OCI-LY3 (cell line): Measurements from ENCODE around the gene F10.
A peak's percentile ranks its signal among the peaks of the same experiment; 100 is the strongest.

ENCODE experiments used
- H2AFZ ChIP-seq: fragments of 200-600, 300-600 bp; shearing (Covaris generic); 2 replicates; pipeline ENCODE4 v1.6.0; 2014; ENCODE audit warnings: antibody characterized with exemption, low read depth, low read length
- H3K27ac ChIP-seq: fragments of 200-600, 300-600 bp; sonication (generic); 2 replicates; pipeline ENCODE4 v1.5.1; 2014; ENCODE audit warnings: mild to moderate bottlenecking, low read length, moderate library complexity, mixed read lengths
- H3K27me3 ChIP-seq: fragments of 200-600, 300-600 bp; sonication (generic); 2 replicates; pipeline ENCODE4 v1.6.1; 2014; ENCODE audit warnings: low read depth, low read length, mixed read lengths
- H3K36me3 ChIP-seq: fragments of 200-600, 300-600 bp; sonication (generic); replicated peaks from 2 replicates; pipeline ENCODE3; 2014; ENCODE audit warnings: low read depth, low read length, mixed read lengths
- H3K4me1 ChIP-seq: fragments of 300-600, 200-600 bp; sonication (generic); 2 replicates; pipeline ENCODE4 v1.6.1; 2014; ENCODE audit warnings: low read length, mixed read lengths
- H3K4me2 ChIP-seq: fragments of 200-600, 300-600 bp; sonication (generic); 2 replicates; pipeline ENCODE4 v1.6.1; 2014; ENCODE audit warnings: low read length, mixed read lengths
- H3K4me3 ChIP-seq: fragments of 300-600, 200-600 bp; sonication (generic); 2 replicates; pipeline ENCODE4 v1.5.1; 2014; ENCODE audit warnings: antibody characterized with exemption, mild to moderate bottlenecking, low read length, moderate library complexity
- H3K79me2 ChIP-seq: fragments of 300-600, 200-600 bp; shearing (Covaris generic); 2 replicates; pipeline ENCODE4 v1.6.1; 2014; ENCODE audit warnings: mild to moderate bottlenecking, low read length, mixed read lengths
- H3K9ac ChIP-seq: fragments of 300-600, 200-600 bp; shearing (Covaris generic); 2 replicates; pipeline ENCODE4 v1.6.0; 2014; ENCODE audit warnings: mild to moderate bottlenecking, low read length, moderate library complexity
- H3K9me3 ChIP-seq: fragments of 200-600, 300-600 bp; shearing (Covaris generic); 2 replicates; pipeline ENCODE4 v1.6.1; 2014; ENCODE audit warnings: low read length, mixed read lengths; ENCODE audit not compliant: insufficient read depth
- H4K20me1 ChIP-seq: fragments of 200-600, 300-600 bp; sonication (generic); 2 replicates; pipeline ENCODE4 v1.6.1; 2016; ENCODE audit warnings: low read length, mixed read lengths; ENCODE audit not compliant: insufficient read depth
- CTCF ChIP-seq: fragments of 200-600, 300-600 bp; sonication (generic); IDR thresholded peaks from 2 replicates; pipeline ENCODE4 v1.5.1; 2014; ENCODE audit warnings: antibody characterized with exemption, low read length, low read depth
- EZH2phosphoT487 ChIP-seq: fragments of 200-600 bp; shearing (Covaris generic); IDR thresholded peaks from 2 replicates; pipeline ENCODE4 v1.6.1; 2018; ENCODE audit warnings: antibody characterized with exemption, mixed run types, low read depth

Gene F10

GRCh38 chr13:113151745-113152690 lies 29.4 kb downstream of the F10 start:
- Histone ChIP-seq H3K79me2 (no peaks in the 10 kb centered on the region), H4K20me1 (no peaks in the 10 kb centered on the region), H3K36me3 (no peaks in the 10 kb centered on the region), H3K9me3 (0 out of 2 replicates have a peak, but pooled peaks cover 11% of the 10 kb centered on the region), H2AFZ (no peak overlapping the region), H3K4me1 (peaks cover 6% of the 10 kb centered on the region), H3K4me2 (no peak overlapping the region), H3K9ac (no peak overlapping the region), H3K27ac (no peak overlapping the region), H3K4me3 (no peak overlapping the region), H3K27me3 (peaks cover 7% of the 10 kb centered on the region; the same call in 1 of the 2 replicates)
- no peak for TF ChIP-seq EZH2phosphoT487
- no peak for TF ChIP-seq CTCF

- TF ChIP-seq CTCF (no peak), EZH2phosphoT487 (no peak)
- Histone ChIP-seq H3K4me2 (no peak overlapping the region), H3K27me3 (peaks cover 9% of the 10 kb centered on the region), H3K4me3 (no peak overlapping the region), H3K9ac (no peak overlapping the region), H3K4me1 (peaks cover 6% of the 10 kb centered on the region), H3K27ac (no peak overlapping the region), H2AFZ (no peak overlapping the region), H3K79me2 (no peaks in the 10 kb centered on the region), H4K20me1 (no peaks in the 10 kb centered on the region), H3K9me3 (0 out of 2 replicates have a peak, but pooled peaks cover 11% of the 10 kb centered on the region), H3K36me3 (no peaks in the 10 kb centered on the region)
Observed at GRCh38 chr13:113152691-113152983, 30.0 kb downstream of the F10 start.

- H2AFZ ChIP-seq, result no peak overlapping the region; the same call in 1 of the 2 replicates
- no peaks in the 10 kb centered on the region for H3K79me2 ChIP-seq
- H3K27me3 ChIP-seq, result peaks cover 9% of the 10 kb centered on the region
- peak overlapping the region; percentile 73 for H3K4me3 ChIP-seq
- peaks cover 6% of the 10 kb centered on the region for H3K4me1 ChIP-seq
- peak overlapping the region; percentile 89 for H3K4me2 ChIP-seq
- no peak for TF ChIP-seq EZH2phosphoT487
- TF ChIP-seq CTCF, result no peak
- no peak overlapping the region for H3K27ac ChIP-seq
- H3K36me3 ChIP-seq, result no peaks in the 10 kb centered on the region
- peak overlapping the region; percentile 23; the same call in 1 of the 2 replicates for H3K9ac ChIP-seq
- H3K9me3 ChIP-seq, result 0 out of 2 replicates have a peak, but pooled peaks cover 11% of the 10 kb centered on the region
- no peaks in the 10 kb centered on the region for H4K20me1 ChIP-seq
Observed at GRCh38 chr13:113152984-113153809, 30.6 kb downstream of the F10 start.
